Activated naive CD8-positive, alpha-beta T cell (primary cell): ENCODE measurements around the gene GCK.
A peak's percentile ranks its signal among the peaks of the same experiment; 100 is the strongest.

Source experiments
- H3K27ac Mint-ChIP-seq: one replicate; pipeline ENCODE4 v1.8.0; 2021; ENCODE audit warnings: mixed read lengths
- H3K27me3 Mint-ChIP-seq: one replicate; pipeline ENCODE4 v1.8.0; 2021; ENCODE audit warnings: mixed read lengths
- H3K36me3 Mint-ChIP-seq: one replicate; pipeline ENCODE4 v1.8.0; 2021; ENCODE audit warnings: mixed read lengths
- H3K4me1 Mint-ChIP-seq: one replicate; pipeline ENCODE4 v1.8.0; 2021; ENCODE audit warnings: low read depth, mixed read lengths
- H3K4me3 Mint-ChIP-seq: one replicate; pipeline ENCODE4 v1.8.0; 2021; ENCODE audit warnings: mild to moderate bottlenecking, mixed read lengths
- H3K9me3 Mint-ChIP-seq: one replicate; pipeline ENCODE4 v1.8.0; 2021; ENCODE audit warnings: low read depth, mixed read lengths

The GCK gene

GRCh38 chr7:44217223-44217714 lies 28.0 kb upstream of the GCK start:
- Mint-ChIP-seq H3K4me3 (no peak overlapping the region), H3K36me3 (no peaks in the 10 kb centered on the region), H3K9me3 (no peaks in the 10 kb centered on the region), H3K4me1 (no peaks in the 10 kb centered on the region), H3K27me3 (no peaks in the 10 kb centered on the region), H3K27ac (no peak overlapping the region)

- Mint-ChIP-seq H3K4me3 (no peak overlapping the region), H3K4me1 (no peaks in the 10 kb centered on the region), H3K27me3 (no peaks in the 10 kb centered on the region), H3K9me3 (no peaks in the 10 kb centered on the region), H3K36me3 (no peaks in the 10 kb centered on the region), H3K27ac (no peak overlapping the region)
These were observed 27.4 kb upstream of the GCK start for GRCh38 chr7:44216521-44217222.

- no peaks in the 10 kb centered on the region for H3K9me3 Mint-ChIP-seq
- no peak overlapping the region for H3K27ac Mint-ChIP-seq
- H3K4me3 Mint-ChIP-seq = no peak overlapping the region
- no peaks in the 10 kb centered on the region for H3K4me1 Mint-ChIP-seq
- no peaks in the 10 kb centered on the region for H3K27me3 Mint-ChIP-seq
- H3K36me3 Mint-ChIP-seq = no peaks in the 10 kb centered on the region
These were observed 26.8 kb upstream of the GCK start for GRCh38 chr7:44216019-44216418.

- Mint-ChIP-seq H3K4me3 (no peak overlapping the region), H3K27ac (no peak overlapping the region), H3K36me3 (no peaks in the 10 kb centered on the region), H3K27me3 (no peaks in the 10 kb centered on the region), H3K4me1 (no peaks in the 10 kb centered on the region), H3K9me3 (no peaks in the 10 kb centered on the region)
These were observed 26.3 kb upstream of the GCK start for GRCh38 chr7:44215531-44215930.

GRCh38 chr7:44213877-44214388 lies 24.7 kb upstream of the GCK start:
- H3K27me3 Mint-ChIP-seq = no peaks in the 10 kb centered on the region
- peak overlapping the region; percentile 16 for H3K27ac Mint-ChIP-seq
- no peak overlapping the region for H3K4me3 Mint-ChIP-seq
- H3K9me3 Mint-ChIP-seq = no peaks in the 10 kb centered on the region
- H3K36me3 Mint-ChIP-seq = peaks cover 2% of the 10 kb centered on the region
- no peaks in the 10 kb centered on the region for H3K4me1 Mint-ChIP-seq

GRCh38 chr7:44213206-44213876 lies 24.1 kb upstream of the GCK start:
- Mint-ChIP-seq H3K27me3 (no peaks in the 10 kb centered on the region), H3K36me3 (peaks cover 2% of the 10 kb centered on the region), H3K27ac (no peak overlapping the region), H3K4me1 (no peaks in the 10 kb centered on the region), H3K4me3 (no peak overlapping the region), H3K9me3 (no peaks in the 10 kb centered on the region)

- Mint-ChIP-seq H3K4me1 (no peaks in the 10 kb centered on the region), H3K27me3 (no peaks in the 10 kb centered on the region), H3K4me3 (no peak overlapping the region), H3K36me3 (peaks cover 2% of the 10 kb centered on the region), H3K9me3 (no peaks in the 10 kb centered on the region), H3K27ac (no peak overlapping the region)
These were observed 23.4 kb upstream of the GCK start for GRCh38 chr7:44212581-44213184.

- Mint-ChIP-seq H3K27me3 (no peaks in the 10 kb centered on the region), H3K27ac (no peak overlapping the region), H3K4me3 (no peak overlapping the region), H3K4me1 (no peaks in the 10 kb centered on the region), H3K36me3 (peaks cover 2% of the 10 kb centered on the region), H3K9me3 (no peaks in the 10 kb centered on the region)
These were observed 22.8 kb upstream of the GCK start for GRCh38 chr7:44212018-44212417.

GRCh38 chr7:44211126-44211675 lies 22.0 kb upstream of the GCK start:
- H3K27ac Mint-ChIP-seq = no peak overlapping the region
- H3K36me3 Mint-ChIP-seq = peaks cover 2% of the 10 kb centered on the region
- H3K4me1 Mint-ChIP-seq = peaks cover 2% of the 10 kb centered on the region
- H3K27me3 Mint-ChIP-seq = no peaks in the 10 kb centered on the region
- H3K9me3 Mint-ChIP-seq = no peaks in the 10 kb centered on the region
- no peak overlapping the region for H3K4me3 Mint-ChIP-seq

- Mint-ChIP-seq H3K4me1 (peaks cover 4% of the 10 kb centered on the region), H3K4me3 (no peak overlapping the region), H3K36me3 (peaks cover 4% of the 10 kb centered on the region), H3K27me3 (no peaks in the 10 kb centered on the region), H3K9me3 (no peaks in the 10 kb centered on the region), H3K27ac (no peak overlapping the region)
These were observed 20.9 kb upstream of the GCK start for GRCh38 chr7:44210107-44210506.

- Mint-ChIP-seq H3K4me3 (no peak overlapping the region), H3K9me3 (no peaks in the 10 kb centered on the region), H3K27ac (no peak overlapping the region), H3K36me3 (peaks cover 7% of the 10 kb centered on the region), H3K4me1 (peaks cover 18% of the 10 kb centered on the region), H3K27me3 (no peaks in the 10 kb centered on the region)
These were observed 18.8 kb upstream of the GCK start for GRCh38 chr7:44208085-44208484.

GRCh38 chr7:44206008-44206407 lies 16.8 kb upstream of the GCK start:
- H3K27ac Mint-ChIP-seq = no peak overlapping the region
- no peak overlapping the region for H3K4me3 Mint-ChIP-seq
- H3K27me3 Mint-ChIP-seq = no peaks in the 10 kb centered on the region
- H3K36me3 Mint-ChIP-seq = peaks cover 7% of the 10 kb centered on the region
- H3K4me1 Mint-ChIP-seq = peaks cover 33% of the 10 kb centered on the region
- H3K9me3 Mint-ChIP-seq = no peaks in the 10 kb centered on the region

- Mint-ChIP-seq H3K27me3 (no peaks in the 10 kb centered on the region), H3K4me1 (peaks cover 33% of the 10 kb centered on the region), H3K27ac (peak overlapping the region; percentile 22), H3K9me3 (no peaks in the 10 kb centered on the region), H3K4me3 (peak overlapping the region; percentile 93), H3K36me3 (peaks cover 4% of the 10 kb centered on the region)
These were observed 12.6 kb upstream of the GCK start for GRCh38 chr7:44201813-44202212.

GRCh38 chr7:44200699-44201461 lies 11.6 kb upstream of the GCK start, which contains the start of gene YKT6:
Gene YKT6 (plus strand): TSS chr7:44200978. CDS start chr7:44201136, 158 bp downstream.
- Mint-ChIP-seq H3K9me3 (no peaks in the 10 kb centered on the region), H3K4me1 (peaks cover 31% of the 10 kb centered on the region), H3K27ac (peak within 1 kb of the TSS; percentile 66), H3K36me3 (peaks cover 4% of the 10 kb centered on the region), H3K27me3 (no peaks in the 10 kb centered on the region), H3K4me3 (peak within 1 kb of the TSS; percentile 93)
